GM18861 (cell line): Measurements from ENCODE around the gene CD28.

Experiments used
- ATAC-seq: cut with Tn5 transposase; IDR thresholded peaks from one replicate; pipeline ENCODE4 v1.9.1; 2021; ENCODE audit not compliant: unreplicated experiment

The CD28 gene

DNA sequence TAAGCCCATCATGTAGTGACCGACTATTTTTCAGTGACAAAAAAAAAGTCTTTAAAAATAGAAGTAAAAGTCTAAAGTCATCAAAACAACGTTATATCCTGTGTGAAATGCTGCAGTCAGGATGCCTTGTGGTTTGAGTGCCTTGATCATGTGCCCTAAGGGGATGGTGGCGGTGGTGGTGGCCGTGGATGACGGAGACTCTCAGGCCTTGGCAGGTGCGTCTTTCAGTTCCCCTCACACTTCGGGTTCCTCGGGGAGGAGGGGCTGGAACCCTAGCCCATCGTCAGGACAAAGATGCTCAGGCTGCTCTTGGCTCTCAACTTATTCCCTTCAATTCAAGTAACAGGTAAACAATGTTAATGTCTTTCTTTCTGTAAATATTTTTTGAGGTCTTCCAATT is at the start of gene CD28:
TSS of gene CD28 (plus strand) at position 237 of the 400 bp plus-strand sequence. CDS start at position 295, 58 bp downstream.
- peak; percentile 94 for ATAC-seq

DNA sequence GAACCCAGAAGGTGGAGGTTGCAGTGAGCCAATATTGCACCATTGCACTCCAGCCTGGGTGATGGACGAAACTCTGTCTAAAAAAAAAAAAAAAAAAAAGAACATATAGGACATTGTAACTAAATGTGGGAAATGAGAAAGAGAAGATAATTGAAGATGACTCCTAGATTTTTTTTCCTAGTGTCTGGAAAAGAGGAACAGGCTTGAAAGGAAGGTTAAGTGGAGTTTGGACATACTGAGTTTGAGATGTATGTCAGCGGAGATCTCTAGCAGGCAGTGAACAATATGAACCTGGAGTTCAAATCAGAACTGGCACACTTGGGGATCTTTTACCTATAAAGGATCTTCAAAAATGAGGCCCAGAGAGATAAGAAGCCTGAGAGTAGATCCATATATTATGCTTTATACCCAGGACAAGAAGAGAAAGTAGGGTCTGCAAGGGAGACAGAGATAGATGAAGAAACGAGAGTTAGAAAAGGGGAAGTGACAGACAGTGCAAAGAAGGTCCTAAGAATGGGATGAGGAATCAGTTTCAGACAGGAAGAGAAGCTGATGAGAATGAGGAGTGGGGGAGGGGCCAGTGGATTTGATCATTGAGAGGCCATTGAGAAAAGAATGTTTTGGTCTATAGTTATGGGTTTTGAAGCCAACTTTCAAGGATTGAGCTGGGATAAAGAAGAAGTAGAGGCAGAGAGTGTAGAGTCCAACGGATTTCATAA is 46.9 kb upstream of the CD28 start:
- ATAC-seq: peak; percentile 69

DNA sequence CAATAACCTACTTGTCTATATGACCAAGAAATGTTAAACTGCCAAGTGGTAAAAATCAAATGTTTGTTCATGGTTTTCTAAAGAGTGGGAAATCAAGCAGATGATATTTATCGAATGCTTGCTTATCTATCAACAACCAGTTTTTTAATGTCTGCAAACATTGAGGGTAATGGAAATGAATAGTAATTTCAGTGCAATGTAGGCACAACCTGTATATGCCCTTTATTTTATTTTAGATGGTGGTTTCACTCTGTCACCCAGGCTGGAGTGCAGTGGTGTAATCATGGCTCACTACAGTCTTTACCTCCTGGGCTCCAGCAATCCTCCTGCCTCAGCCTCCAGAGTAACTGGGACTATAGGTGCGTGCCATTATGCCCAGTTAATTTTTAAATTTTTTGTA is 46.0 kb upstream of the CD28 start:
- no peak for ATAC-seq

DNA sequence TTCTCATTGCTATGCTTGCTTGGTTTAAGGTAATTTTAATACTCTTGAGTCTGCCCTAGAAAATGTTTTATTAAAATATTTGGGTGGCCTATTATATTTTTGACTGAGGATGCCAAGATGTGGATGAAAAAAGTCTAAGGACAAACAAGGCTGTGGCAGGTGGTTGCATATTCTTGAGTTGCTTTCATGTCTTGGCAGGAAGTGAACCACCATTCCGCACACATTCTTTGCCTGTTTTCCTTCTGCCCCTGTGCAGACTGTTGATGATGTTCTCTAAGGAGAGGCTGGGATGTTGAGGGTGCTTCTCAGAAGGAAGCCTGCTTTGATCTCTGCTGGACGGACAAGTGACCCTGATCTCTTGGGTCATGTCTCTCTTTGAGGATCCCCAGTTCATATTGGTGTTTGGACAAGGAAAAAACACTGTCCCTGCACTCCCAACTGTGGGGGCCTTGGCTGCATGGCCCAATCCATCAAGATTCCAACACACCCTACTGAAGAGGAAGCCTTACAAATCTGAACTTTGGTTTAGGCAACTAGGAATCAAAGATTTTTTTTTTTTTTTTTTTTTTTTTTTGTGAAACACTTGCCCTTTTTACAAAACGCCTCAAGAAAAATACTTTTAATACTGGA is 45.0 kb upstream of the CD28 start:
- no peak for ATAC-seq

DNA sequence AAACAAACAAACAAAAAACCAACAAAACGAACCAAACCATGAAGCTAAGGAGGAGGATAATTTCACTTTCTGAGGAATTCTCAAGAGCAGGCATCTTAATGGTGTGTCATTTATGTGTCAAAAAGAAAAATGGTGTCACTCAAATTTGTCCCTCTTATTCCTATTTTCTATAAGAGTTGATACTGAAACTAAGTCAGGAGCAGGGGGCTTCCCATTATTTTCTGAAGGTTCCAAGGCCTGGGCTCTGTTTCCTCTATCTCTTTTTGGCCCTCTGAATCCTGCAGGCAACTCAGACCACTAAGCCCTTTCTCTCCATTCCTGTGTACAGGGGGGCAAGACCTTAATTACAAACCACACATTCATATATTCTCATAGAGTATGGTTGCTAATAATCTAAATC is 44.0 kb upstream of the CD28 start:
- ATAC-seq: no peak

DNA sequence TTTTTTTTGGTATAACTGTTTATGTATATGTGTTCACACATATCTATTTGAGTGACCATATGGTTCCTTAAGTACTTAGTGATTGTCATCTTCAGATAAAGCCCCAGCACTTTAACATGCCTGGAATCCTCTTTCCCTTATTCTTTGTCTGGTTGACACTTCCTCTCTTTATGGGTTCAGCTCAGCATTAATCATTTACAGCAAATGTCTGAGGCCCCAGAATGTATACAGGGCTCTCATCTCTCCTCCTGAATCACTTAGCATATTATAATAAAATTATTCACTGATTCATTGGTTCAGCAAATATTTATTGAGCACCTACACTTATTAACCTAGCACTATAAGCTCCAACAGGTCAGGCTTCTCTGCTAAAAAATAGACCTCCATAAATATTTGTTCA is 43.5 kb upstream of the CD28 start:
- ATAC-seq: no peak

DNA sequence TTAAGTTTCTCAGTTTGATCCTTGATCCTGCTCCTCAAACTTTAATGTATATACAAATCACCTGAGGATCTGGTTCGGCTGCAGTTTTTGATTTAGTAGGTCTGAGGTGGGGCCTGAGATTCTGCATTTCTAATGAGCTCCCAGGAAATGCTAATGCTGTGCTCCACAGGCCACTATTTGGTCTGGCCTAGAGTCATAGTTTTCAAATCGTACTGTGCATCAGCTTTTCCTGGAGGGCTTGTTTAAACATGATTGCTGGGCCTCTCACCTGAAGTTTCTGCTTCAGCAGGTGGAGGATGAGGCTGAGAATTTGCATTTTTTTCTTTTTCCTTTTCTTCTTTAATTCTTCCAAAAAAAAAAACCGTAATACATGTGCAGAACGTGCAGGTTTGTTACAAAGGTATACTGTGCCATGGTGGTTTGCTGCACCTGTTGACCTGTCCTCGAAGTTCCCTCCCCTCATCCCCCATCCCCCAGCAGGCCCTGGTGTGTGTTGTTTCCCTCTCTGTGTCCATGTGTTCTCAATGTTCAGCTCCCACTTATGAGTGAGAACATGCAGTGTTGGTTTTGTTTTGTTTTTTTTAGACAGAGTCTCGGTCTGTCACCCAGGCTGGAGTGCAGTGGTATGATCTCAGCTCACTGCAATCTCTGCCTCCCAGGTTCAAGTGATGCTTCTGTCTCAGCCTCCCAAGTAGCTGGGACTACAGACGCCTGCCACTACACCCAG is 42.2 kb upstream of the CD28 start:
- no peak for ATAC-seq

DNA sequence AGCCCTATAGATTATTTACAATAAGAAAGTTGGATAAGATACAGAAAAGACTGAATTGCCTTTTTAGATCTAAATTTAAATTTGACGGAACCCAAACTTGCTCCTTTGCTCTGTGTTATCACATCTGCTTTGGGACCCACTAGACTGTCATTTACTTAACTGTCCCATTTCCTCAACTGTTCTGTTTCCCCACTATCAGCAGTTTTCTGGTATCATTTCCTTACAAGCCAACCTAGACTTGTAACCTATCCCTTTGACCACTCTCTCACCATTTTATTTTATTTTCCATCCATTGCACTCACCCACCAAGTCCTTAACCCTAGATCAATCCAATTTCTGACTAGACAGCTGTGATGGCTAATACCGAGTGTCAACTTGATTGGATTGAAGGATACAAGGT is 38.6 kb upstream of the CD28 start:
- ATAC-seq: no peak

DNA sequence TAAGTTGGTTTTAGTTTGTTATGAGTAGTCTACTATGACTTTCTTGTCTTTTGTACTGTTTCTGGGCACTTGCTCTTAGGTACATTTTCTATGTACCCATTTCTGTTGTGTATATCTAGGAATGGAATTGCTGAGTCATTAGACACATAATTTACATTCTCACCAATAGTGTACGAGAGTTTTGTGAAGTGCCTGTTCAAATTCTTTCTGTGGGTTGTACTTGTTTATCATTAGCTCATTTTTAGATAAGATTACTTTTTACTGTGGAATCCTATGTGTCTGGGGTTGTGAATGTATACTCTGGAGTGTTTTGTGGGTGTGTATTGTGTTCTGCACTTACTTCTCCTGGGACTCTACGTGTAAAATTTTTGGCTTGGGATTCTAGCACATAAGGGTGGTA is 36.6 kb upstream of the CD28 start:
- ATAC-seq: no peak

DNA sequence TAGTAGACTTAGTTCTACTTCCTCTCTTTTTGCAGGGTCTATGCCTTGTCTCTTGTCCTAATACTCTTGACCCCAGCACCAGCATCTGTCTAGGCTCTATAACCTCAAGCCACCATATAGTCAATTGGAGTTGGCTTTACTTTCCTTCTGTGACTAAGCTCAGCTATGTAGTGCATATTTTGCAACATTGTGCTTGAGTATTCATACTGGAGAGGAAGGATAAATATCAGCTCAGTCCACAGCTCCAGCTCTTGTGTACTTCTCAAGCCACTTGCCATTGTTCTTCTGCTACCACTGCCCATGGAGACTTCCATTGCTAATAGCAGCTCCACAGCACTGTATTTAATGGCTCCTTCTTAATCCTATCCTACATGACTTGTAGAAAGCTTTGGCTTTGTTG is 35.5 kb upstream of the CD28 start:
- ATAC-seq: no peak

DNA sequence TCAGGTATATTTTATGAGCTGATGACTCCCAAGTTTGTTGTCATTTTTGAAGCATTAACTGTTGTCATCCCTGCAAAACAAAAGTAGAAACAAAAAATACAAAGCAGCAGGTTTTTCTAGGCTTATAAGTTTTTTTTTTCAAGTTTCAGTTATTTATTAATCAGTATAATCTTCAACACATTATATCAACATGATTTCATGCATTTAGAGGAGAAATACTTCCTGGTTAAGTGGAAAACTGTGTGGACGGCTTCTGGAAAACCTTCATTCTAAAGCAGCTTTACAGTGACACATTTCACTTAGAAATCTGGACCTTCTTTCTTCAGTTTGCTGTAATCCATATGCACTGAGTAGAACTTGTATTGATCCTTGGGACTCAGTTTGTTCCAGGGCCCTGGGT is 34.6 kb upstream of the CD28 start:
- ATAC-seq: no peak

DNA sequence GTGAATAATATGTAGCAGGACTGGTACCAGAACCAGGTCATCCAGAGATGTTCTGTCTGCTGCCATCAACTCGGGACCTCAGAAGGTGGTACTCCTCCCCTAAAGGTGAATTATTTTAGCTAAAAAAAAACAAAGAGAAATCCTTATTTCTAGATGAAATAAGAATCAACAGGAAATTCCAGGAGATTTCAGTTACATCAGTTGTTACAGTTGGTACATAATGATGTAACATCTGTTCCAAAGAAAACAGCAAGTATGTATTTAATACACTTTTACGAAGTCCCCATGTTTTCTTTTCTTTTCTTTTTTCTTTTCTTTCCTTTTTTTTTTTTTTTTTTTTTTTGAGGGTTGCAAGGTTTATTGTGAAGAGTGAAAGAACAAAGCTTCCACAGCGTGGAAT is 33.6 kb upstream of the CD28 start:
- no peak for ATAC-seq

DNA sequence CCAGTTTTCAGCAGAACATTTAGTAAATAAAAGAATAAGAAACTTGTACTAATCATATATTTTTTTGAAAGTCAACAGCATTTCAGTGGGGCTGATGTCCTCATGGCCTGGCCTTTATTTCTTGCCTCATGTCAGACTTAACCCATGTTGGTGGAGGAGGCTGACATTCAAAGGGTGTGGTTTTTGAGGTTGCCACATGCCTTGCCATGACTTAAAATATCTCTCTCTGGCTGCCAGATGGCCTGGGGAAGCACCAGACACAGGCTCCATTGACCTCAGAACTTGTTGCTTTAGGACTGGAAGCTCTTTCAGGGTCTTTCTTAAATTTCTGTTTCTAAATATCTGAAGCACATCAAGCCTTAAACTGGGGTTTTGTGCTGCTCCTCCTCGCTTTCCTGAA is 32.5 kb upstream of the CD28 start:
- ATAC-seq: peak; percentile 94

DNA sequence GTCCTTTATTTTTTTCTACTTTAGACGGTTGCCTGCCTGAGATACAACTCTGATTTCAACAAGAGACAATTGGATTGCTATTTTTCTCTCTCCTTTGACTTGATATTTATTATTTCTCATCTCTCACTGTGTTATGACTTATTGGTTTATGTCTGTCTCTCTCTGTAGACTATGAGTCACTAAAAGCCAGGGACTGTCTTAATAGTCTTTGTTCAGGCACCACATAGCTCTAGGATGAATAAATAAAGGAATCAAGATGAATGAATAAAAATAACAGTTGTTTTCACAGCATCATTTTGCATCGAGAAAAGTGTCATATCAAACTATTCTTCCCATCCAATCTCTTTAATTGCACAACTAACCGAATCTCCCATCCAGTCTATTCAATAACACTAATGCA is 31.4 kb upstream of the CD28 start:
- ATAC-seq: no peak

DNA sequence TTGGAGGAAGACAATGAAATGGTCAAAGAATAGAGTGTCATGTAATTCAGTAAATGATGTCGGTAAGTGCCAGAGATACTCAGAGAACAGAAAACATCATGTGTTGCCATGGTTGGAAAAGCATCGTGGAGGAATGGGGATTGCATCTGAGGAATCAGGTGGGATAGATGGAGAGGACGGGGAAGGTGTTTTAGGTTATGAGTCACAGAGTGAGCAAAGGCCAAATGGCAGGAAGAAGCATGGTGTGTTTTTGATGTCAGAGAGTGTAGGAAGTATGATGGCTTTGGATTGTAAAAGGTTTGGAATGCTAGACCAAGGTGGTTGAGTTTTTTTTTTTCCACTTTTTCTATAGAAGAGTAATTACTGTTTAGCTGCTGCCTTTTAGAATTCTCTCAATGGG is 27.5 kb upstream of the CD28 start:
- ATAC-seq: no peak

DNA sequence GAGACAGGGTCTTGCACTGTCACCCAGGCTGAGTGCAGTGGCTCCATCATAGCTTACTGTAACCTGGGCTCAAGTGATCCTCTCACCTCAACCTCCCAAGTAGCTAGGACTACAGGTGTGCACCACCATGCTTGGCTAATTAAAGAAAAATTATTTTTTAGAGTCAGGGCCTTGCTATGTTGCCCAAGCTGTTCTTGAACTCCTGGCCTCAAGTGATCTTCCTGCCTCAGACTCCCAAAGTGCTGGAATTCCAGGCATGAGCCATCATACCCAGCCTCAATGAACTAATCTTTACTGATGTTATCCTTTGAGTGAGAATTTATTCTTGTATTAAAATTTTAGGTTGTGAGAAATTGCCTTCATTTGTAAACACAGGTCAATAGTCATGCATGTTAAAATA is 27.0 kb upstream of the CD28 start:
- no peak for ATAC-seq

DNA sequence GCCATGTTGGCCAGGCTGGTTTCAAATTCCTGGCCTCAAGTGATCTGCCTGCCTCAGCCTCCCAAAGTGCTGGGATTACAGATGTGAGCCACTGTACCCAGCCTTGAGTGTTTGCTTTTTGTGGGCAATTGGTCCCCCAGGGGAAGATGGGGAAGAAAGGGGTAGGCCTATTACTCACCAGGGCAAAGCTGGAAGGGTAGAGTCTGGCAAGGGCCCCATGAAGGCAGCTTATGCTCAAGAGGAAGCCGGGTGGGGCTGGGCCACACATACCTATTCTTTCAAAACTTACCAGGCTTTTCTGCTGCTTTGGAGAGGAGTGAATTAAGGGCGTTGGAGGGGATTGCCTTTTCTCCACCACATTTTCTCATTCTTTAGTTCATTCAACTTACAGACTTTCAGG is 24.5 kb upstream of the CD28 start:
- ATAC-seq: no peak

DNA sequence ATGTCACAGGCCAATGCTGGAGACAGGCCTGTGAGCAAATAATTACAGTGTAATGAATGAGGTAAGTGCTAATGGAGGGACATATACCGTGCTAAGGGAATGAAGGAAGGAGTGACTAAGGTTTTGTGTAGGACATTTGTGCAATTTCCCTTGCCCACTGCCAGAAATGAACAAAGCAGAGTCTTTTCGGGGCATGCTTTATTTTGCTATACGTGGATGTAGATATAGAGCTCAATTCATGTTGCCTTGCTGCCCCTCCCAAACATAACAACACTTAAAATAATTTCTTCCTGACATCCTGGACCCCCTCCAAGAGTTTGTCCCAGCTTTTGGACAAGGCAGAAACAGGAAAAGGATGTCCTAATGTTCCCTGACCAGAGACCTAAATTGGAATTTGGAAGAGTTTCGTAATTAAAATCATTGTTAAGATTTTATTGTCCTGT is 23.7 kb upstream of the CD28 start:
- ATAC-seq: no peak

DNA sequence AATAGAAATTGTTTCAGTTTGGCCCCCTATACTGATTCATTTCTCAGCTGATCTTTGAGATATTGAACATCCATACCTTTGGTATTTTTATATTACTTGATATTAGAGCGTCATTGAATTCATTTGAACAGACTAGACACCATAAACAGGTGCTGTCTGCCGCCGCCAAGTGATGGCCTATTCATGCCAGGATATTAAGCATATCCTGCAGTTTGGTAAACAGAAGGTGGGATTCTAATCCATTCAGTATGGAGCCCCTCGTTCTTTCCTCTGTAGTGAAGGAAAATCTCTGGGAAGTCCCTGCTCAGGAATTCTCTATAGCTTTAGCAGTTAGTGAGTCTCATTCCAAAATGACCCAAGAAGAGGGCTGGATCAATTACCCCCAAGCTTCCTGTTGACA is 23.0 kb upstream of the CD28 start:
- no peak for ATAC-seq

DNA sequence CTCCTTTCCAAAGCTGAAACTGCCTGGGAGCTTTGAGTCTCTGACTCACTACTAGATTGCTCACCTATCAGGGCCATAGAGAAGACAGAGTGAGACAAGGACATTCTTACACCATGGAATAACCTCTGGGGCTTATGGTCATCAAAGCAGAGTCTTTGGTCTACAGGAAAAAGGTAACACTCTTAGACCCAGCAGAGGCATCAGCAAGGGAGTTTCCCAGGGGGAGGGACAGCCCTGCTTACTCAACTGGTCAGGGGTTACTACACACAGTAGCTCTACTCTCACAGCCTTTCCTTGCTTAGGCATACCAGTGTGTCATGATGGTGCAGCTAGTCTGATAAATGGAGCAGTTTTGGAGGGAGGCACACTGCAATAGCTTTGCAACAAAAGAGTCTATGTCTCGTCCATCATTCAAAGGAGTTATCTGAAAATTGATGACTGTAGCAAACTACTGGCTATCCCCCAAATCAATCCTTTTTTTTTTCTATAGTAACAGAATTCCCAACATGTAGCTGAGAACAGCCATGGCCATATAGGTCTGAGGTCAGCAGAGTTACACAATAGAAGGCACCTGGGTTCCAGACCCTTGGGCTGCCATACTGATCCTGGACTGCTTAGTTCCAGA is 22.4 kb upstream of the CD28 start:
- ATAC-seq: peak; percentile 80

DNA sequence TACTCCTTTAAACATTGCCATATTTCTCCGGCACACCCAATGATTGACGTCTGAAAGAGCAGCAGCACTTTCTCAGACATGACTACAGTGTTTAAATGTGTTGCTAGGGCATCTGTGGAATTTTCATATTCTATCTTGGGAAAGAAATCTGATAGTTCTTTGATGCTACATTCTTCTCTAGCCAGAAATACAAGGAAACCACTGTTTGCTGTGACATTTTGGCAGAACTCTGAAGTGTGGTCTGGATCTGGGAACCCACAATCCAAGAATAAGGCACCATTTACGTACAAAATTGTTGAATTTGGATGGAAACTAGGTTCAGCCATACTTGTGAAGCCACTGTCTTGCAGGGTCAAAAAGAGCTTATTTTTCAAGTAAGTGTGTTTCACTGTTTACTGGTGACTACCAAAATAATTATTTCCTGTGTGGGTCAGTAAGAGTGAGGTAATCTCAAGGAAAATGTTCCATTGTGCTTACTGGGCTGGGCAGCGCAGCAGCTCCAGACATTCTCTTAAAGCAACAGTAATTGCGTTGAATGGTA is 21.3 kb upstream of the CD28 start:
- no peak for ATAC-seq
